IPS-NIHi11 (cell line): ENCODE results near the gene NXPH1.

Source experiments
- DNase-seq: peaks from one replicate; pipeline ENCODE4 v3.0.0; 2012; ENCODE audit warnings: mixed read lengths, low spot score

The NXPH1 gene

GRCh38 chr7:8507566-8507965, 74.2 kb downstream of the NXPH1 start:
- no peak for DNase-seq

GRCh38 chr7:8509621-8510020, 76.2 kb downstream of the NXPH1 start:
- no peak for DNase-seq

GRCh38 chr7:8511855-8512254, 78.4 kb downstream of the NXPH1 start:
- no peak for DNase-seq

DNA sequence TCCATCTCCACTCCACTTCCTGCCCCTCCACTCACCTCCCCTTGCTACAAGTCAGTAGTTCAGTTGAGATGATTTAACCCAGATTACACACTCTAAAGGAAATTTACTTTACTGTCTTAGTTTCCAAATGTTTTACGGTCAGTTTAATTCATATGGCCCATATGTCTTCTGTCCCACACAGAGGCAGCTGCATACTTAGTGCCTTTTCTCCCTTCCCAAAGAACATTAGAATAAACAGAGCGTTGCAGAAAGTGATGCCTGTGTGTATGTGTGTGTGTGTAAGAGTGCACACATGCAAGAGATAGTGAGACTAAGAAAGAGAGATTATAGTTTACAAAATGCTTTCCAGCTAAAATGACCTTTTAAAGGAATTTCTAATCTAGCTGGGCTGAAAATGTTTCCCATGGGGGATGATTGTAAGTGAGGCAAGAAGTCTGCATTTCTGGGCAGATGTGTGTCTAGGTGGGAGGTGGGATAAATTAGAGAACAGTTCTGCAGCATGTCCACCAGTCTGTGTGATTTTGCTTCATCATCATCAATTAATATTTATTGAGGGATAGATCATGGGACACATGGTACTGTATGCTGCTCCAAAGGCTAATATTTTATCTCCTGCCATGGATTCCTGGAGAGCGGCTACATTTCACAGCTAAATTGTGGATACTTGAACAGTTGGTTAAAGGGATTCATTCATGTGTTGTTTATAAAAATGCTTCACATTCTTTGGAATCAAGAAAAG, 81.5 kb downstream of the NXPH1 start:
- DNase-seq = no peak

DNA sequence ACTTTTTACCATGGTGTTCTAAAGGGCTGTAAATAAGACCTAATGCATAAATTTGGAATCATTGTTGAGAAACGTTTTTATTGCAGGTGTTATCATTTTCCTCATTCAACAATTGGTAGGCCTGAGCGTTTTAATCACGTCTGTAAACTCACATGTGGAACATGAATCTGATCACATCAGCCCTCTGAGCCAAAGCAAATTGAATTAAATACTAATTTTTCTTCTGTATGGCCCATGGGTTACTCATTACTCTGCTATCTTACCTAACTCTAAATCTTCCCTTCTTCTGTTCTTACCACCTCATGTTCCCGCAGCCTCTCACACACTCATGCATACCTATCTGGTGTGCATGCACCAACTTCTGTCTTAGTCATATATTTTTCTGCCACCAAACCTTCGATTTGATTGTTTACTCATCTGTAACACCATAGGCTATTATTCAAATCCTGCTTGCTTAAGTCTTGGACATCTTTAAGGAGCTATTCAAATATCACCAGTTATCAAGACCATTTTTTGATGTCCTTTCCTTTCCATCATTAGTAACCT, 82.3 kb downstream of the NXPH1 start:
- DNase-seq = no peak

- no peak for DNase-seq
Measured at GRCh38 chr7:8516976-8517375, 83.6 kb downstream of the NXPH1 start.

DNA sequence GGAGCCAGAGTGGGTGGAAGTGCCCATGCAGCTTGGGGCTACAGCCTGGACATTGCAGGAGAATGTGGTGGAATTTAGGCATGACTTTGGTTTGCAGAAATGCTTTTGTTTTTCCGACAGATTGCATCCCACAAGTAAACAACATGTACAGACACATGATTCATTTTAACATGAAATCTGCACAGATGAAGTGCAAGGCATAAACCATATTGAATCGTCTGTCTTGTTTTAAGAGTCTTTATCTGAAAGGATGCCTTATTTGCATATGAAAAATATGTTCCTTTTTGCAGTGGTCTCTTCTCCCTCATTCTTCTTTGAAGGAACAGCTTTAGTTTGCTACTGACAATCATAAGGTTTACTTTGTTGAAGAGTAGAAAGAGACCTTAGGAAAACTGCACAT, 94.9 kb downstream of the NXPH1 start:
- DNase-seq = no peak

DNA sequence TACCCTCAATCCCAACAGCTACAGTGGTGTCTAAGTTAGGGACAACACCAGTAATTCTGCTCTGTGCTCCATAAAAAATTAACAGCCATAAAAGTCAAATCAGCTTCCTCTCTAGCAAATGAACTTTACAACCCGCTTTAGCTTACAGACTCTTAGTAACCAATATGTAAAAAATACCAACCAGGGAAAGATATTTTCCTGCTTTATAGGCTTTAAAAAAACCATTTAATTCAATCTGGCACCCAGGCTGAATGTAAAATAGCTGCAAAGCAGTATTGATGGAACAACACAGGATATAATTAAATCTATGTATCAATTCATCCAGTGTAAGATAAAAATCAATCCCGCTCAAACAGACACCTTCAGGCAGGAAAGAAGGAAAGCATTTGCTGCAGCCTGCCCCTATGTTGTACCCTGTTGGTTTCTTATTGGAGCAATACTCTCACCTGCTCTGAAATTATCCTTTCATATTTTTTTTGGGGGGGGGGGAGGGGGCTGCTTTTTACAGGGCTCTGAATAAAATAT, 98.6 kb downstream of the NXPH1 start:
- no peak for DNase-seq

GRCh38 chr7:8536431-8536830, 103.0 kb downstream of the NXPH1 start:
- DNase-seq = peak; percentile 16

- DNase-seq = no peak
Measured at GRCh38 chr7:8549046-8549445, 115.6 kb downstream of the NXPH1 start.

DNA sequence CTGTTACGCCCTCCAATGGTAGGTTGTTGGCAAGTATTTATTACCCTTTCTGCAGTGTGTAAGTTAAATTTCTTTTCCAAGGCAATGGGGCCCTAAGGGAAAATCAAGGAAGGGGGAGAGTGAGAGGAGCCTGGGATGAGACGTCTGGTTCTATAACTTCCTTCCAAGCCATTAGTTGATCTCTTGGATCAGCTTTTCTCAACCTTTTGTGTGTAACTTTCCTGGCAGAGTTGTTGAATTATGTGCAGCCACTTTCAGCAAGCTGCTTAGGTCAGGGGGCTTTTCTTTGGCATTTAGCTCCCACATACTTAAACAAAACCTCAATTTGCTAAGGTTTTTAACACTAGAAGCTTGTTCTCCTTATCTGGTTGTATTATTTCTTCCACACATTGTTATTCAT, 127.1 kb downstream of the NXPH1 start:
- DNase-seq = no peak

DNA sequence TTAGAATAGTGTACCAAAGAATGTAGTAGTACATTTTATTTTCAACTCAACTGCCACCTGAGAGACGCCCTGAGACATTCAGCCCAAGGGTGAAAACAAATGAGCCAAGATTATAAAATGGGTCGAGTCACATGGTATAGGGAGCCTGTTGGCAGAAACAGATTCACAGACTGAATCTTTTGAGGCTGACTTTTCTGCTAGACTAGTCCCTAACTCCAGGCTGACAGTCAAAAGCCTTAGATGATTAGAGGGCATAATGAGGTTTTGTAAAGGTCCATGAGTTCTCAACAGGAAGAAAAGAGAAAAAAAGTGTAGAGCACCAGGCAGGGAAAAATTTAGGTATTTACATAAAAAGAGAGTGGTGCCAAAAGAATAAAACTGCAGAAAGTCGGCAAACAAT, 128.0 kb downstream of the NXPH1 start:
- DNase-seq = no peak

DNA sequence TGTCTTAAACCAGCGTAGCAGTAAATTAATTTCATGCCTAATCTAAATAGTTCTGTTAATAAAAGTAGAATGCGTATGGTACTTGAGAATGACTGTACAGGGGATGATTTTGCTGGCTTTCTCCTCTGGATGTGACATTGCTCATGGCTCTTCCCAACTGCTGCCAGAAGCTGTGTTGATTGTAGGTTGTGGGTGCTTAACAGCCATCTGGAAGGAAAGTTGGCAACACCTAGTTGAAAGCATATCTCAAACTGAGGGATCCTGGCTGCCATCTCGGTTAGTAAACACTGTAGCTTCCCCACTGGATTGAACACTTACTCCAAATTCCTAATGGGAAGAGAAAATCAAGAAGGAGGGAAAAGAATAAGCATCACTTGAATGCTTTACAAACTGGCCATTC, 130.9 kb downstream of the NXPH1 start:
- DNase-seq = no peak

DNA sequence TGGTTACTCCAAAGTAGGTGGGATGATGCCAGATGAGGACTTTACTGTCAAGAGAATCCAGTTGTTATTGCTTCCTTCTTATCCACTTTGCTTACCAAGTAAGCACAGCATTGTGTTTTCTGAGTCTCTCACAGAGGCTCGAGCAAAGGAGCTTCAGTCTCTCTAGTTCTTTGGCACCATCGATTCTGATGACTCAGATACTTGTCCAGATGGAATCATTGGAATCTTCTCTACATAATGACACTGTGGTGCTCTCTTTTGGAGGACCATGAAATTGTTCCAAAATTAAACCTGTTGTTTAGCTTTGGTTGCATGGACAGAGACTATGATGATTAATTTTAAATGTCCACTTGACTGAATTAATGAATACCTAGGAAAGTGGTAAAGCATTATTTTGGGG, 132.6 kb downstream of the NXPH1 start:
- DNase-seq = no peak

- DNase-seq = no peak
Measured at GRCh38 chr7:8567626-8568025, 134.2 kb downstream of the NXPH1 start.

DNA sequence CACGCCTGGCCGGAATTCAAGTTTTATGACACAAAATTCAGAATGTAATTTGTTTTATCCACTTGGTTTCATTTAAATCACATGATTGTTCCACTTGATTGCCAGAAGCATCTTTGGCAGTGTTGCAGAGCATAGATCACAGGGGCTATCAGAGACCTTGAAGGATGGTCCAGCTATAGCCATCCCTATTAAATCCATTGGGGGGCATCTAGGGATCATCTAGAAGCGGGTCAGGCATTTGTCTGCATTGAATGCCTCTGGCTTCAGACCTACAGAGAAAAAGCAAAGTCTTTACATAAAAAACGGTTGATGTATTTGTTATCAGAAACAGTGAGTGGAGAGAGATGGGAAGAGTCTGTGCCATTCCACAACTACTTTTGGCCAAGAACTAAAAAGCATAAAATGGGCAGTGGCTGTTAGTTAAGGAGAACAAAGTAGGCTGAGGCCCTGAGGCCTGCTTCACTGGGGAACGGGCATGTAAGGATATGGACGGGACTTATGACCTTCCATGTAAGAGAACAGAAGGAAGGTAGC, 146.3 kb downstream of the NXPH1 start:
- DNase-seq = no peak

- DNase-seq = no peak
Measured at GRCh38 chr7:8581842-8582241, 148.4 kb downstream of the NXPH1 start.

DNA sequence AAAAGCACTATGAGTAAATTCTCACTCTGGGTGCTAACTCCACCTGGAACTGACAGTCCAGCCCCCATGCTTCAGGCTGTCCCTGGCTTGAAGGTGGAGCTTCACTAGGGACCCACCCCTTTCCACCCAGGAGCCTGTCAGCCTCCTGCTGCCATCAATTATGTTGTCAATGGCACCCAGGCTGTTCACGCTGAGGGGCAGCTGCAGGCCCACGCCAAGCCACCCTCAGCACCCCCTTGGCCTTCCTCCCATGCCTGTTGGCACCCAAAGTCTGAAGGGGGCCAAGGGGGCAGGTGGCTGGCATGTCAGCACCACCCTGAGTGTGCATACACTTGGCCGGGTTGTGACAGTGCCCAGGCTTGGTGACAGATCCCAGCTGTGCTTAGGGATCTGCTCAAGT, 149.3 kb downstream of the NXPH1 start:
- DNase-seq = no peak

- DNase-seq = no peak
Measured at GRCh38 chr7:8585591-8585990, 152.2 kb downstream of the NXPH1 start.

GRCh38 chr7:8590225-8590624, 156.8 kb downstream of the NXPH1 start:
- DNase-seq = no peak

- DNase-seq = no peak
Measured at GRCh38 chr7:8590791-8591190, 157.4 kb downstream of the NXPH1 start.

DNA sequence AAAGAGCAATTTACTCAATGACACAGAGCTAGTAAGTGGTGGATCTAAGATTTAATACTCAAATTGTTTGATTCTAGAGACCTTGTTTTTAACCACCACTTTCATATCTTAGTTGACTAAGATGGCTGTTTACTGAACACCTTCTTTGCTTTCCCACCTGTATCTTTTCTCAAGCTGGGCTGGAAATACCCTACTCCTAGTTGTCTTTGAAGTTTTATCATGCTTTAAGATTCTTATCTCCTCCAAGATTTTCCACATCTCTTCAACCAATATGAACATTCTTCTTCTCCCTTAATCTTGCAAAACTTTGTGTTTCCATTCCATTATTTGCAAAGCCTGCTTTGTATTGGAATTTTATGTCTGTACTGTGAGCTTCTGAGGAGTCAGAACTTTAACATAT, 157.9 kb downstream of the NXPH1 start:
- no peak for DNase-seq

DNA sequence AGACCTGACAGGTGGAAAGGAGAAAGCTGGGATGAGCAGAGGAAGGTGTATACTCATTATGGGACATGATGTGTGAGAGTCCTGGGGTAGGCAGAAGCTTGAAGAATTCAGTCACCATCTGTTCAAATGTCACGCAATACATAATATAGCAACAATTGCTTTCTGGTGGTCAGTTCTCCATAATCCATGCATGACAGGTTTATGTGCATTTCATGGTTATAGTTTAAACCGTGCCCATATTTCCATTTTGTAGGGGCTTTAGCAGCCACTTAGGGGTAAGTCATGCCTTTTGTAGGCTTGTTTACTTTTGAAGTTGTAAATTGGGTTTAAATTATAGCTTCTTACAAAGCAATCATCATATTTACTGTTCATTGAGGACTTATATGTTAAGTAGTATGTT, 158.8 kb downstream of the NXPH1 start:
- no peak for DNase-seq

GRCh38 chr7:8594115-8594514, 160.7 kb downstream of the NXPH1 start:
- DNase-seq = no peak
